ENCODE results near the gene LHFPL2. TPM values are rescaled to one million over a fixed set of nuclear protein-coding genes. Genes with fewer than 3 reads are reported as not detected.
"Not testable (repeated sequence)": the region's sequence is repeated elsewhere in the genome, so short reads cannot be mapped to it uniquely, and the experiment has no call there.

LHFPL2 gene
- polyA plus RNA-seq, 1 of the 3 experiments (the other 2 are of a cell fraction): 10.4 TPM

- no peaks in the 10 kb centered on the region for H3K27me3 ChIP-seq (ENCODE audit: insufficient read depth)
- no peaks in the 10 kb centered on the region for H3K79me2 ChIP-seq (ENCODE audit: insufficient read depth)
- CTCF ChIA-PET: interaction anchor here (1.5 kb wide), 1 partner anchor 9 kb away, joined by 7 read pairs; no protein-coding TSS in a partner anchor
- H3K36me3 ChIP-seq (replicated peaks in 1 of 2; ENCODE audit: control insufficient read depth in 1 of 2, insufficient read depth in 2 of 2, low read length in 1 of 2): peaks cover 8 to 15% of the 10 kb centered on the region in 2 experiments
- 97% methylated on average over 2 of the region's 2 CpGs for WGBS (ENCODE audit: low lambda C conversion rate)
- no peaks in the 10 kb centered on the region for H3F3A ChIP-seq (replicated peaks; ENCODE audit: insufficient read depth)
- H3K4me1 ChIP-seq (ENCODE audit: control insufficient read depth in 1 of 2, insufficient read depth in 2 of 2, low read depth in 1 of 2, low read length in 1 of 2): no peaks in the 10 kb centered on the region
- TF ChIP-seq SMC3 (IDR thresholded peaks at IDR 0.05; ENCODE audit: low read depth, low read length): no peak
- TF ChIP-seq SIN3A (IDR thresholded peaks at IDR 0.05; ENCODE audit: borderline replicate concordance, low read depth, low read length): no peak
- TF ChIP-seq NFIC (IDR thresholded peaks at IDR 0.05; ENCODE audit: borderline replicate concordance): no peak
- TF ChIP-seq, protein P1, sequence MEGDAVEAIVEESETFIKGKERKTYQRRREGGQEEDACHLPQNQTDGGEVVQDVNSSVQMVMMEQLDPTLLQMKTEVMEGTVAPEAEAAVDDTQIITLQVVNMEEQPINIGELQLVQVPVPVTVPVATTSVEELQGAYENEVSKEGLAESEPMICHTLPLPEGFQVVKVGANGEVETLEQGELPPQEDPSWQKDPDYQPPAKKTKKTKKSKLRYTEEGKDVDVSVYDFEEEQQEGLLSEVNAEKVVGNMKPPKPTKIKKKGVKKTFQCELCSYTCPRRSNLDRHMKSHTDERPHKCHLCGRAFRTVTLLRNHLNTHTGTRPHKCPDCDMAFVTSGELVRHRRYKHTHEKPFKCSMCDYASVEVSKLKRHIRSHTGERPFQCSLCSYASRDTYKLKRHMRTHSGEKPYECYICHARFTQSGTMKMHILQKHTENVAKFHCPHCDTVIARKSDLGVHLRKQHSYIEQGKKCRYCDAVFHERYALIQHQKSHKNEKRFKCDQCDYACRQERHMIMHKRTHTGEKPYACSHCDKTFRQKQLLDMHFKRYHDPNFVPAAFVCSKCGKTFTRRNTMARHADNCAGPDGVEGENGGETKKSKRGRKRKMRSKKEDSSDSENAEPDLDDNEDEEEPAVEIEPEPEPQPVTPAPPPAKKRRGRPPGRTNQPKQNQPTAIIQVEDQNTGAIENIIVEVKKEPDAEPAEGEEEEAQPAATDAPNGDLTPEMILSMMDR (IDR thresholded peaks at IDR 0.05): no peak
- TF ChIP-seq FOXM1 (IDR thresholded peaks at IDR 0.05; ENCODE audit: low read depth): no peak
- TF ChIP-seq TEAD4 (IDR thresholded peaks at IDR 0.05; ENCODE audit: borderline replicate concordance, insufficient read depth): no peak
- POLR2A ChIA-PET: no interaction called here
- no peak overlapping the region for H3K27ac ChIP-seq (ENCODE audit: low read depth in 2 of 2, low read length in 1 of 2)
- no peak overlapping the region for H2AFZ ChIP-seq (ENCODE audit: low read depth)
- H3K9me3 ChIP-seq: no peaks in the 10 kb centered on the region
- H3K9ac ChIP-seq: no peak overlapping the region
- DNase-seq: no peak
- no peaks in the 10 kb centered on the region for H4K20me1 ChIP-seq (ENCODE audit: insufficient read depth)
- no peak overlapping the region for H3K4me2 ChIP-seq
- no peak overlapping the region for H3K4me3 ChIP-seq (ENCODE audit: low read depth in 2 of 2, low read length in 1 of 2)
- no peaks in the 10 kb centered on the region for H3K9me2 ChIP-seq
Measured at GRCh38 chr5:78458843-78459242, 189.7 kb downstream of the LHFPL2 start.

- H3K36me3 ChIP-seq (replicated peaks in 1 of 2; ENCODE audit: control insufficient read depth in 1 of 2, insufficient read depth in 2 of 2, low read length in 1 of 2): peaks cover 8 to 11% of the 10 kb centered on the region in 2 experiments
- H3K79me2 ChIP-seq (ENCODE audit: insufficient read depth); DNase-seq; H3K27ac ChIP-seq (ENCODE audit: low read depth in 2 of 2, low read length in 1 of 2); H3K9me3 ChIP-seq; H3K9ac ChIP-seq; H3K27me3 ChIP-seq (ENCODE audit: insufficient read depth); H3K4me2 ChIP-seq; CTCF ChIA-PET; H3F3A ChIP-seq (replicated peaks; ENCODE audit: insufficient read depth); H2AFZ ChIP-seq (ENCODE audit: low read depth); H3K9me2 ChIP-seq; H4K20me1 ChIP-seq (ENCODE audit: insufficient read depth); H3K4me3 ChIP-seq (ENCODE audit: low read depth in 2 of 2, low read length in 1 of 2); H3K4me1 ChIP-seq (ENCODE audit: control insufficient read depth in 1 of 2, insufficient read depth in 2 of 2, low read depth in 1 of 2, low read length in 1 of 2); POLR2A ChIA-PET: not testable (repeated sequence)
- WGBS (ENCODE audit: low lambda C conversion rate): 80% methylated on average over 1 of the region's 14 CpGs
Measured at GRCh38 chr5:78457507-78457906, 191.1 kb downstream of the LHFPL2 start.

- CTCF ChIA-PET: interaction anchor here (1.1 kb wide), 1 partner anchor 19 kb away, joined by 3 read pairs; no protein-coding TSS in a partner anchor
- peaks cover 14% of the 10 kb centered on the region for H3F3A ChIP-seq (replicated peaks; ENCODE audit: insufficient read depth)
- POLR2A ChIA-PET: no interaction called here
- TF ChIP-seq GABPA (IDR thresholded peaks at IDR 0.05; ENCODE audit: low read depth): no peak
- TF ChIP-seq TAF1 (IDR thresholded peaks at IDR 0.05; ENCODE audit: borderline replicate concordance, low read depth, low read length): no peak
- TF ChIP-seq, protein P2, sequence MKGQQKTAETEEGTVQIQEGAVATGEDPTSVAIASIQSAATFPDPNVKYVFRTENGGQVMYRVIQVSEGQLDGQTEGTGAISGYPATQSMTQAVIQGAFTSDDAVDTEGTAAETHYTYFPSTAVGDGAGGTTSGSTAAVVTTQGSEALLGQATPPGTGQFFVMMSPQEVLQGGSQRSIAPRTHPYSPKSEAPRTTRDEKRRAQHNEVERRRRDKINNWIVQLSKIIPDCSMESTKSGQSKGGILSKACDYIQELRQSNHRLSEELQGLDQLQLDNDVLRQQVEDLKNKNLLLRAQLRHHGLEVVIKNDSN (IDR thresholded peaks at IDR 0.05; ENCODE audit: borderline replicate concordance, low read depth): no peak
- no peak for TF ChIP-seq RFX5 (IDR thresholded peaks at IDR 0.05; ENCODE audit: low read length)
- no peak for TF ChIP-seq EZH2phosphoT487 (IDR thresholded peaks at IDR 0.05; ENCODE audit: borderline replicate concordance, low read depth)
- no peak for TF ChIP-seq NRF1 (IDR thresholded peaks at IDR 0.05; ENCODE audit: low read depth, low read length)
- no peak for TF ChIP-seq CHD2 (IDR thresholded peaks at IDR 0.05; ENCODE audit: low read length, partially characterized antibody)
- TF ChIP-seq JUND (IDR thresholded peaks at IDR 0.05): no peak
- no peak for TF ChIP-seq USF2 (IDR thresholded peaks at IDR 0.05; ENCODE audit: borderline replicate concordance, low read depth, low read length)
- TF ChIP-seq SIN3A (IDR thresholded peaks at IDR 0.05; ENCODE audit: borderline replicate concordance, low read depth, low read length): no peak
- no peak for TF ChIP-seq RCOR1 (IDR thresholded peaks at IDR 0.05; ENCODE audit: low read length)
- no peak for TF ChIP-seq YY1 (IDR thresholded peaks at IDR 0.05; ENCODE audit: low read depth)
Measured at GRCh38 chr5:78449103-78449502, 199.5 kb downstream of the LHFPL2 start.

More at GRCh38 chr5:78449103-78449502, 199.5 kb downstream of the LHFPL2 start:
- H3K79me2 ChIP-seq (ENCODE audit: insufficient read depth): no peaks in the 10 kb centered on the region
- no peak overlapping the region for H3K4me2 ChIP-seq
- no peak overlapping the region for H3K27ac ChIP-seq (ENCODE audit: low read depth in 2 of 2, low read length in 1 of 2)
- H3K4me1 ChIP-seq (ENCODE audit: control insufficient read depth in 1 of 2, insufficient read depth in 2 of 2, low read depth in 1 of 2, low read length in 1 of 2): no peaks in the 10 kb centered on the region; a peak in 1 of 4 replicates
- no peak for DNase-seq
- H4K20me1 ChIP-seq (ENCODE audit: insufficient read depth): no peaks in the 10 kb centered on the region
- H2AFZ ChIP-seq (ENCODE audit: low read depth): no peak overlapping the region
- H3K9me3 ChIP-seq: no peaks in the 10 kb centered on the region
- peaks cover 5 to 21% of the 10 kb centered on the region in 2 experiments for H3K36me3 ChIP-seq (replicated peaks in 1 of 2; ENCODE audit: control insufficient read depth in 1 of 2, insufficient read depth in 2 of 2, low read length in 1 of 2)
- H3K9me2 ChIP-seq: no peaks in the 10 kb centered on the region
- H3K9ac ChIP-seq: no peak overlapping the region
- no peak overlapping the region for H3K4me3 ChIP-seq (ENCODE audit: low read depth in 2 of 2, low read length in 1 of 2)
- no peaks in the 10 kb centered on the region for H3K27me3 ChIP-seq (ENCODE audit: insufficient read depth)
